Neural cell (in vitro differentiated cells): ENCODE results near the gene AMIGO2.

Experiments
- EZH2 ChIP-seq: fragments of 200-600, 300-800 bp; shearing (Covaris generic), sonication (generic); IDR thresholded peaks from 2 replicates; pipeline ENCODE4 v1.6.1; 2014; ENCODE audit warnings: antibody characterized with exemption, low read length, borderline replicate concordance, mild to moderate bottlenecking; ENCODE audit not compliant: insufficient read depth, poor library complexity, severe bottlenecking
- MXI1 ChIP-seq: fragments of 450-650 bp; conservative IDR thresholded peaks from 2 replicates; pipeline ENCODE4 v1.6.1; 2014; ENCODE audit warnings: antibody characterized with exemption, mild to moderate bottlenecking; ENCODE audit not compliant: poor library complexity, severe bottlenecking
- POLR2AphosphoS5 ChIP-seq: IDR thresholded peaks from 2 replicates; pipeline ENCODE4 v1.6.1; 2012
- RAD21 ChIP-seq: fragments of 450-650 bp; conservative IDR thresholded peaks from 2 replicates; pipeline ENCODE4 v1.6.1; 2014; ENCODE audit warnings: antibody characterized with exemption, mild to moderate bottlenecking, moderate library complexity
- SMC3 ChIP-seq: fragments of 450-650 bp; conservative IDR thresholded peaks from 2 replicates; pipeline ENCODE4 v1.6.1; 2014; ENCODE audit warnings: antibody characterized with exemption, mild to moderate bottlenecking, moderate library complexity; ENCODE audit not compliant: poor library complexity
- TF ChIP-seq, protein P1 (sequence below): fragments of 450-650 bp; IDR thresholded peaks from 2 replicates; pipeline ENCODE4 v1.5.1; 2014; ENCODE audit warnings: antibody characterized with exemption, mild to moderate bottlenecking, moderate library complexity; ENCODE audit not compliant: poor library complexity, severe bottlenecking

DNA sequence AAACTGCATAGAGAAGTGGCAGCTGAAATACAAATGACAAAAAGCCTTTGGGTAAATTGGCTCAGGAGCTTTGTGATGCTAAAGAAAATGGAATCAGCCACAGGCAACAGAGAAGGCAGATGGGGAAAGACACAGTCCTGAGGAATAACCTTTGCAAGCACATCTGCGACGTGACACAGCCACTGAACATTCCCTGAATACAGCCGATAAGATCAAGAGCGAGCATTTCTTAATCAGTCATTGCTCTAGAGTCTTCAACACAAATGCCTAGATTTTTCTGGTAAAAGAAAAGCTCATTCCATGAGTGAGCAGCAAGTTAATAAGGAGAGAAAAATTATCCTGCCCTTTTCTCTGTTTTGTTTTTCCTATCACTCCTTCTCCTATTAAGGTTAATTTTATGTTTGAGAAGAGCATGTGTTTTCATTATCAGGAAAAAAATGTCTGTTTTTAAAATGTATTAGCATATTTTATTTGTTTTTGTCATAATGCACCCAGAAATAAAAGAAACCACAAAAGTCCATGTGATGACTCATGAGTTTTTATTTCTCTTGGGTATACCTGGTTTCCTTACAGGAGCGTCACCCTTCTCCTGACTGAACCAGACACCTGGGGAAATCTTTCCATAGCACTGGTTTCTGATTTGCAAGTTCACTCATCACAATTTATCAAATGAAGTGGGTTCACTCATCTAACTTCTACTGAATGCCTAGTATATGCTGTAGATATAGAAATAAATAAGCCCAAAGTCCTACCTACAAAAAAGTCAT is 45.8 kb downstream of the AMIGO2 start:
- TF ChIP-seq, protein P1, sequence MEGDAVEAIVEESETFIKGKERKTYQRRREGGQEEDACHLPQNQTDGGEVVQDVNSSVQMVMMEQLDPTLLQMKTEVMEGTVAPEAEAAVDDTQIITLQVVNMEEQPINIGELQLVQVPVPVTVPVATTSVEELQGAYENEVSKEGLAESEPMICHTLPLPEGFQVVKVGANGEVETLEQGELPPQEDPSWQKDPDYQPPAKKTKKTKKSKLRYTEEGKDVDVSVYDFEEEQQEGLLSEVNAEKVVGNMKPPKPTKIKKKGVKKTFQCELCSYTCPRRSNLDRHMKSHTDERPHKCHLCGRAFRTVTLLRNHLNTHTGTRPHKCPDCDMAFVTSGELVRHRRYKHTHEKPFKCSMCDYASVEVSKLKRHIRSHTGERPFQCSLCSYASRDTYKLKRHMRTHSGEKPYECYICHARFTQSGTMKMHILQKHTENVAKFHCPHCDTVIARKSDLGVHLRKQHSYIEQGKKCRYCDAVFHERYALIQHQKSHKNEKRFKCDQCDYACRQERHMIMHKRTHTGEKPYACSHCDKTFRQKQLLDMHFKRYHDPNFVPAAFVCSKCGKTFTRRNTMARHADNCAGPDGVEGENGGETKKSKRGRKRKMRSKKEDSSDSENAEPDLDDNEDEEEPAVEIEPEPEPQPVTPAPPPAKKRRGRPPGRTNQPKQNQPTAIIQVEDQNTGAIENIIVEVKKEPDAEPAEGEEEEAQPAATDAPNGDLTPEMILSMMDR = no peak
- TF ChIP-seq SMC3 (no peak), POLR2AphosphoS5 (no peak), EZH2 (no peak), MXI1 (no peak), RAD21 (no peak)
